Kidney capillary endothelial cell (primary cell): ENCODE data around the gene RIC1.
"Not testable (repeated sequence)": the region's sequence is repeated elsewhere in the genome, so short reads cannot be mapped to it uniquely, and the experiment has no call there.

Source experiments
- DNase-seq: peaks from one replicate; pipeline ENCODE4 v3.0.0-alpha.2; 2018; ENCODE audit warnings: low spot score

Gene RIC1

DNA sequence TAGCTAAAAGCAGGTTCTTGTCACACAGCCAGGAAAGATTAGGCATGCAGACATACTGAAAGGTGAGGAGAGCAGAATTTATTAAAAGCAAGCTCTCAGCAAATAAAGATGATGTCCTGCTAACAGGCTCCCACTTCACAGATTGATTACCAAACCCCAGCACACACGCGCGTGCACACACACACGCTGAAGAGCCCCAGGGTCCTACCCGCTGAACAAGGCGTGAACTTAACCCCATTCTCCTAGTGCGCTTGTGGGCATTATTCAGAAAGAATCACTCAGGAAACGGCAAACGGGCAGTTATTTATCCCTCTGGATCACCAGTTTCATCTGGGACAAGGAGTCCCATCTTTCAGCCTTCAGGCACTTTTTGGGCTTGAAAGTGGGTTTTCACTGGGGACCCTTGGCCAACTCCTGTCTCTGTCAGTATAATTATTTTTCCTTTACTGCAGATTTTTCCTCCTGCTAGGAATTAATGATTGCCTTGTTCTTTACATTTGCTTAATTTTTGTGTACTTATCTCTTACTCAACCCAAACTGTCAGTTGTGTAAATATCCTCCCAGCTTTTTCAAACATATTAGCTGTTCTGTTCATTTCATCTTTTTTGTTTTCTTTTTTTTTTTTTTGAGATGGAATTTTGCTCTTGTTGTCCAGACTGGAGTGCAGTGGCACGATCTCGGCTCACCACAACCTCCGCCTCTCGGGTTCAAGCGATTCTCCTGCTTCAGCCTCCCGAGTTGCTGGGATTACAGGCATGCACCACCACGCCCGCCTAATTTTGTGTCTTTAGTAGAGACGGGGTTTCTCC, 92.6 kb downstream of the RIC1 start:
- DNase-seq = no peak

GRCh38 chr9:5722679-5723078, 93.8 kb downstream of the RIC1 start:
- DNase-seq = not testable (repeated sequence)

DNA sequence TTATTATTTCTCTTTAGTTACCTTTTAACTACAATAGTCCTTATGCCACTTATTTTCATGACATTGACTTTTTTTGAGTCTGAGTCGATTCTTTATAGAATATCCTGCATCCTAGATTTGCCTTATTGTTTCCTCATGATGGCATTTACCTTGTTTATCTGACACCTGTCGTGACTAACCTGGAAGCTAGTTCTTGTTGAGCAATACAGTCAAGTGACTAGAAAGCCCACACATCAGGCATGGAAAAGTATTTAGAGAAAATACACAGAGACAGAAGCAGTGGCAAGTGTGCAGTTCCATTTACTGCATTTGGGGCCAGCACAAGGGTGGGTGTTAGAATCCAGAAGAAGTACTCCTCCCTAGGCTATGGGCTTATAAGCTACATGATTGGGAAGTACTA, 106.2 kb downstream of the RIC1 start:
- no peak for DNase-seq

DNA sequence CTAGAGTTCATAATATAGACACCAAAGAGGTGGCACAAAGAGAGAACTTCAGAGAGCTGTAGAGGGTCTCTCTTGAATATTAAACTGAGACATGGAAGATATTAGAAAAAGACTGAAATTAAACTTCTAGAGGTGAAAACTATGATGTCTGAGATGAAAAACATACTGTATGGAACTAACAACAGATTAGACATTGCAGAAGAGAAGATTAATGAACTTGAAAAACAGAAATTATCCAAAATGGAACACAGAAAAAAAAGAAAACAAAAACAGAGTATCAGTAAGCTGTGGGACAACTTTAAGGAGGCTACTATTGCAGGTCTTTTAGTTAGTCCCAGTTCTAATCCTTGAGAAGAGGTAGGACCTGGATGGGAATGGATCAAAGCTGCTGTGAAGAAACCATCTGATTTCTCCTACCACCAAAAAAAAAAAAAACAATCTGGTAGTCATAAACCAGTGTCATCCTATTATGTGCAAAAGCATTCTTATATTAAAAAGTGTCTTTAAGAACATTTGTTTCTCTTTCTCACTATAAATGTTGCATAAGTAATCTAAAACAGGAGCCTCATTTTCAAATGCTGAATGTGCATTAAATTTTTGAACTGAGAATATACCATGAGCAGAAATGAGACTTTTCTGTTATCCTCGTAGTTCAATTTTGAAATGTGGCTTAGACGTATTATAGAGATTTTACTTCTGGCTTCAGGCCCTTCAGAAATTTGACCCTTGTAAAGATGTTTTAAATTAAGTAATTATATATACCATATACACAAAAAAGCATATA, 107.8 kb downstream of the RIC1 start:
- DNase-seq = no peak

GRCh38 chr9:5743109-5743508, 114.2 kb downstream of the RIC1 start:
- DNase-seq = no peak

DNA sequence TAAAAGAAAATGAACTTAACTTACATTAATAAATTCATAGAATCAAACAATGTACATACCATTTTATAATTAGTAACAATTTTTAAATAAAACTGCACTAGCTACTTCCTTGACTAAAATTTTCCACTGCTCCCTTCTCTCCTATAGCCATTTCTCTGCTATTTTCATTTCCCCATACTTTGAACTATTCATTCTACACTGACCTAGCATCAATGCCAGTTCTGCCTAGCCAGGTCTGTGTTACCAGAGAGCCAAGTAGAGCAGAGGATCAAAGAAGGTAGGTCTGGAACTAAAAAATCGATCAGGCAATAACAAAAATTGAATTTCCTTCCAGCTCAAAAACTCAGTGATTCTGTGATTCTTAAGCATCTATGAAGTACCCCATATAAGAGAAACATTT, 119.5 kb downstream of the RIC1 start:
- no peak for DNase-seq

GRCh38 chr9:5749306-5749705, 120.4 kb downstream of the RIC1 start:
- DNase-seq = no peak

DNA sequence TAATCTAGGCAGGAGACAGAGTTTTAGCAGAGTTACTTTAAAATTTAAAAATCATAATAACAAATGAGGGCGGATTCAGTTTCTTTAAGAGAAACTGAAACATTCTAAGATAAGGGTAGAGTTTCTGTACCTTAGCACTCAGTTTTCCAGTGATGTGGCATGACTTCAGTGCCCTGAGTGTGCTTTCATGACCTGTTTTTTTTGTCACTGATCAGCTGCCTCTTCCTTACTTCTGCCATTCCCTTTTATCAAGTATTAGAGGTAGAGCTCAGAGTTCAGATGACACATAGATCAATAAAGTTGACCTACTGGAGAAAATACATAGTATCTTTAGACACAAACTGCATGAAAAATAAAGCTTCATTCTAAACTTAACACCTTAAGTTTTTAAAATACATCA, 121.7 kb downstream of the RIC1 start:
- no peak for DNase-seq

GRCh38 chr9:5756633-5757032, 127.7 kb downstream of the RIC1 start:
- DNase-seq = no peak

DNA sequence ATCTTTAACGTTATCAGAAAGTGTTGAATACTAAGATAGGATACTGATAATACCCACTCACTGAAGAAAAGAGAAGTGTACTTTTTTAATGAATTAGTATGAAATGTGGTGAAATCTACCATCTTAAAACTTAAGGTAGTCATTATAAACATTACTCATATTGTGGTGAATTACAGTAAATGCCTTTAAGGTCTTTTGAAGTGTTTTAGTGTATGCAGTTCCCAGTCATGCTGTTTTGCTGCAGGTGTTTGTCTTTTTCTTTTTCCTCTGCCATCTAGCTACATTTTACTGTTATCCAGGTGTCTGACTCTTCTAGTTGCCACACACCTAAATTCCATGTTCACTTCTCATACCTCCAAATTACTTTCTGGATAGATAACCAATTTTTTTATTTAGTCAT, 131.4 kb downstream of the RIC1 start:
- DNase-seq = no peak

DNA sequence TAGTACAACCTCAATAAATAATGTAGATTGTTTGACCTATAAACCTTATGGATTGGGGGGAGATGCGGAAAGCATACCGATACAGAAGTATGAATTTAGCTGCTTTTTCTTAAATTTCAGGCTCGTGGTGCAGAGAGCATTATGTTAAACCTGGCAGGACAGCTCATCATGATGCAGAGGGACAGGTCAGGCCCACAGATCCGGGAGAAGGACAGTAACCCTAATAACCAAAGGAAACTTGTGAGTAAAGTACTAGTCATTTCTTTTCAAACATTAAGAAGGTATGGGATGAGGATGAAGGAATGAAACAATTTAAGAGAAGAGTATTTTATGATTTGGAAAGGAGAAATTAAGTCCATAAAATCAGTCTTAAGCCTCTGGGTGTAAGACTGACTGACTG, 133.5 kb downstream of the RIC1 start:
- DNase-seq = no peak

DNA sequence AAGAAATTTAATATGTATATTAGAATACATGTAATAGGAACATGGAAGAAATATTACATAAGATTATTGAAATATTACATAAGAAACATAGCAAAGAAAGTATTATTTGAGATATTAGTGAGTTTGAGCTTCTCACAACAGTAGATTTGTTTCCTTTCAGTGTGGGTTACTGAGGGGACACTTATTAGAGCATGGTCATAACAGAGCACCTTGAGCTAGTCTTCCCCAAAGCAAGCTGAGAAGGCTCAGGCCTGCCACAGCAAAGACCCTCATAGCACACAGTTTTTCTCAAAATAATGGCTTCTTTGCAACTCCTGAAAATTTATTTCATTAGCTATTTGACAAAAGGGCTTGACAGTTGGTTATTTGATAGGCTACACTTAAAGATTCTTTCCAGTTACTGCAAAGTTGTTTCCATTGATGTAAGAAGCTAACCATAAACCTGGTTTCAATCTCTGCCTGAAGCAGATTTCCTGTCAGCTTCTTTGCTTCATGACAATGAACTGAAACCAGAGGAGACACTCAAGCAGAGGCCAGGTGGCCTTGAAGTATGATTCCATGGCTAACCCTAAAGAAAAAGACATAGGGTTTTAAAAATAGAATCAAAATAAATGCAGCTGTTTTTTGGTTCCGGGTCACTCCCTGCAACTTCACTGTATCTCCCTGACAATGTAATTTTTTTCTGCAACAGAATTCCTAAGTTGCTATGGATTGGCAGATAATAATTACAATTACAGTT, 135.4 kb downstream of the RIC1 start:
- DNase-seq = no peak

- no peak for DNase-seq
Measured at GRCh38 chr9:5767968-5768932, 139.3 kb downstream of the RIC1 start.

- no peak for DNase-seq
Measured at GRCh38 chr9:5773324-5773999, 144.6 kb downstream of the RIC1 start.

DNA sequence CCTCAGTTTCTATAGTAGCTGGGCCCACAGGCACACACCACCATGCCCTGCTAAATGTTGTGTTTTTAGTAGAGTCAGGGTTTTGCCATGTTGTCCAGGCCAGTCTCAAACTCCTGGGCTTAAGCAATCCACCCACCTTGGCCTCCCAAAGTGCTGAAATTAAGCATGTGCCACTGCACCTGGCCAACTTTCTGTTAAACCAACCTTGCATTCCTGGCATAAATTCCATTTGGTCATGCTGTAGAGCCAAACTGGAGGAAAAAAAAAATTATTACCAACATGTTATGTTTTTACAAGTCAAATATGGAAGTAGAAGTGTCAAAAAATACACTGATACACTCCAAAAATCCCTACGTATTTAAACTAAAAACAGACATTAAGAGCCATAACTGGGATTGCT, 149.9 kb downstream of the RIC1 start:
- no peak for DNase-seq

- not testable (repeated sequence) for DNase-seq
Measured at GRCh38 chr9:5779705-5780218, 150.9 kb downstream of the RIC1 start.

GRCh38 chr9:5783420-5783819, 154.5 kb downstream of the RIC1 start:
- not testable (repeated sequence) for DNase-seq

DNA sequence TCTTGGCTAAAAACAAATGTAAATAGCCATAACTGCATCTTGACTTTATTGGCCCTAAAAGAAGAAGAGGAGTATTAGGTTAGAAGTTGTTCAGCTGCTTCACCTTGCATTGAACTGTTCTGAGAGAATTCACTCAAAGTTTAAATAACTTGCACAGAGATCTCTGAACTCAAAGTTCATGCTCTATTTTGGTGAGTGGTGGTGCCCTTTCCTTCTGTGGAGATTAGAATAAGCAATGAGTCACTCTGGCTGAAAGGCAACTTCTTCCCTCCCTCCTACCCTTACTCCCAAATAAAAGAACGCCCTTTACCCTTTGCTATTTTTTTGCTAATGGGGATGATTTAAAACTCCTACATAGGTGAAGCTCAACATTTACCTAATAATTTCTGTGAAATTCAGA, 155.1 kb downstream of the RIC1 start:
- DNase-seq = no peak

GRCh38 chr9:5784526-5785315, 155.8 kb downstream of the RIC1 start:
- DNase-seq = no peak
